HL-60 (cell line): ENCODE results near the gene ZNF383.
"Not testable (repeated sequence)": the region's sequence is repeated elsewhere in the genome, so short reads cannot be mapped to it uniquely, and the experiment has no call there.

Experiments used
- POLR2AphosphoS5 ChIP-seq: IDR thresholded peaks from 2 replicates; pipeline ENCODE4 v1.6.1; 2012; ENCODE audit warnings: low read depth
- REST ChIP-seq: IDR thresholded peaks from 2 replicates; pipeline ENCODE4 v1.6.1; 2012; ENCODE audit warnings: low read depth; ENCODE audit not compliant: insufficient replicate concordance

- not testable (repeated sequence) for TF ChIP-seq POLR2AphosphoS5, REST
Measured at GRCh38 chr19:37284020-37284419, 66.0 kb downstream of the ZNF383 start.
